KBM-7 (cell line): ENCODE measurements around the gene GDA.
"Not testable (repeated sequence)": the region's sequence is repeated elsewhere in the genome, so short reads cannot be mapped to it uniquely, and the experiment has no call there.

Experiments used
- DNase-seq: peaks from one replicate; pipeline ENCODE4 v3.0.0-alpha.2; 2015
- in situ Hi-C: fragments of 300-500 bp; cut with MboI; formaldehyde crosslinking; loops from 2 replicates; pipeline ENCODE4 v1.14.3; 2020; ENCODE audit warnings: low sequenced_read_pairs, low pct_unique_long_range_greater_than_20kb, mixed read lengths

Gene GDA

GRCh38 chr9:72257814-72258213 is 108.6 kb downstream of the GDA start:
- no peak for DNase-seq
- in situ Hi-C loops = no loop called here

- in situ Hi-C loops = no loop called here
- no peak for DNase-seq
Measured at GRCh38 chr9:72262063-72262462, 112.8 kb downstream of the GDA start.

GRCh38 chr9:72263572-72263971 is 114.3 kb downstream of the GDA start:
- in situ Hi-C loops = no loop called here

GRCh38 chr9:72268961-72269360 is 119.7 kb downstream of the GDA start:
- no peak for DNase-seq
- in situ Hi-C loops = no loop called here

More at GRCh38 chr9:72263572-72263971, 114.3 kb downstream of the GDA start:
- no peak for DNase-seq

- in situ Hi-C loops, DNase-seq: not testable (repeated sequence)
Measured at GRCh38 chr9:72270359-72270758, 121.1 kb downstream of the GDA start.

GRCh38 chr9:72271613-72272478 is 122.6 kb downstream of the GDA start:
- in situ Hi-C loops = no loop called here
- DNase-seq = peak; percentile 67

GRCh38 chr9:72274441-72274840 is 125.2 kb downstream of the GDA start:
- in situ Hi-C loops = no loop called here

GRCh38 chr9:72274916-72275315 is 125.7 kb downstream of the GDA start:
- in situ Hi-C loops = loop anchor here (25.0 kb wide), 2 partner anchors 238 to 312 kb away; no protein-coding TSS in a partner anchor
- no peak for DNase-seq

More at GRCh38 chr9:72274441-72274840, 125.2 kb downstream of the GDA start:
- no peak for DNase-seq

- in situ Hi-C loops = loop anchor here (25.0 kb wide), 2 partner anchors 239 to 311 kb away; no protein-coding TSS in a partner anchor
Measured at GRCh38 chr9:72276429-72276828, 127.2 kb downstream of the GDA start.

GRCh38 chr9:72278959-72279358 is 129.7 kb downstream of the GDA start:
- DNase-seq = no peak
- in situ Hi-C loops = loop anchor here (25.0 kb wide), 2 partner anchors 242 to 308 kb away; no protein-coding TSS in a partner anchor

More at GRCh38 chr9:72276429-72276828, 127.2 kb downstream of the GDA start:
- no peak for DNase-seq

GRCh38 chr9:72280913-72281500 is 131.8 kb downstream of the GDA start:
- in situ Hi-C loops = loop anchor here (25.0 kb wide), 2 partner anchors 244 to 306 kb away; no protein-coding TSS in a partner anchor

GRCh38 chr9:72289401-72289800 is 140.2 kb downstream of the GDA start:
- in situ Hi-C loops = loop anchor here (25.0 kb wide), 2 partner anchors 252 to 298 kb away; no protein-coding TSS in a partner anchor
- DNase-seq = no peak

More at GRCh38 chr9:72280913-72281500, 131.8 kb downstream of the GDA start:
- peak; percentile 65 for DNase-seq

- in situ Hi-C loops = loop anchor here (25.0 kb wide), 2 partner anchors 253 to 297 kb away; no protein-coding TSS in a partner anchor
- no peak for DNase-seq
Measured at GRCh38 chr9:72290311-72290710, 141.1 kb downstream of the GDA start.

- DNase-seq = not testable (repeated sequence)
- in situ Hi-C loops = loop anchor here (25.0 kb wide), 2 partner anchors 254 to 296 kb away; no protein-coding TSS in a partner anchor
Measured at GRCh38 chr9:72291576-72291975, 142.3 kb downstream of the GDA start.

- DNase-seq = peak; percentile 42
- in situ Hi-C loops = loop anchor here (25.0 kb wide), 2 partner anchors 255 to 295 kb away; no protein-coding TSS in a partner anchor
Measured at GRCh38 chr9:72292256-72292682, 143.0 kb downstream of the GDA start.

GRCh38 chr9:72292874-72293607 is 143.8 kb downstream of the GDA start:
- in situ Hi-C loops = loop anchor here (25.0 kb wide), 2 partner anchors 256 to 294 kb away; no protein-coding TSS in a partner anchor
- DNase-seq = peak; percentile 67

GRCh38 chr9:72294936-72295335 is 145.7 kb downstream of the GDA start:
- in situ Hi-C loops = loop anchor here (25.0 kb wide), 2 partner anchors 258 to 292 kb away; no protein-coding TSS in a partner anchor
- DNase-seq = no peak

- in situ Hi-C loops = loop anchor here (25.0 kb wide), 2 partner anchors 260 to 290 kb away; no protein-coding TSS in a partner anchor
- DNase-seq = no peak
Measured at GRCh38 chr9:72297516-72297915, 148.3 kb downstream of the GDA start.
